Measurements from ENCODE around the gene SCAF4.
"Not testable (repeated sequence)": the region's sequence is repeated elsewhere in the genome, so short reads cannot be mapped to it uniquely, and the experiment has no call there.

SCAF4 gene

DNA sequence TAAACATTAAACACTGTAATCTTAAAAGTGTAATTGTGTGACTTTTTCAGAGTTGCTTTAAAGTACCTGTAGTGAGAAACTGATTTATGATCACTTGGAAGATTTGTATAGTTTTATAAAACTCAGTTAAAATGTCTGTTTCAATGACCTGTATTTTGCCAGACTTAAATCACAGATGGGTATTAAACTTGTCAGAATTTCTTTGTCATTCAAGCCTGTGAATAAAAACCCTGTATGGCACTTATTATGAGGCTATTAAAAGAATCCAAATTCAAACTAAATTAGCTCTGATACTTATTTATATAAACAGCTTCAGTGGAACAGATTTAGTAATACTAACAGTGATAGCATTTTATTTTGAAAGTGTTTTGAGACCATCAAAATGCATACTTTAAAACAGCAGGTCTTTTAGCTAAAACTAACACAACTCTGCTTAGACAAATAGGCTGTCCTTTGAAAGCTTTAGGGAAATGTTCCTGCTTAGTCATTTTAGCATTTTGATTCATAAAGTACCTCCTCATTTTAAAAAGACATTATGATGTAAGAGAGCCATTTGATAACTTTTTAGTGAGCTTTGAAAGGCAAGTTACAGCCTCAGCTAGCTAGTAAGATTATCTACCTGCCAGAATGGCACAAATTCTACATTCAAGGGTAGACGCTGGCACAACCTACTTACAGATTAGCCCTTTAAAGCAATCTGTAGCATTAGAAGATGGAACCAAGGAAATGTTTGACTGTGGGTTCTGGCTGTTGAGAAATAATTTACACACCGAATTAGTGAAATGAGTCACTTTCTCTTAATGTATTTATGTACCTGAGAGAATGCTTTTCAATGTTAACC is 63.0 kb downstream of the SCAF4 start:
- Histone ChIP-seq H3K27me3 (no peaks in the 10 kb centered on the region), H3K9me3 (no peaks in the 10 kb centered on the region), H3K27ac (no peak overlapping the region), H3K4me3 (ENCODE audit: low read depth in 1 of 2, low read length in 1 of 2) (no peak overlapping the region), H3K36me3 (peaks cover 12% of the 10 kb centered on the region), H3K4me1 (ENCODE audit: control insufficient read depth in 1 of 2, insufficient read depth in 1 of 2, low read depth in 1 of 2, low read length in 1 of 2) (peaks cover 11 to 26% of the 10 kb centered on the region in 2 experiments)
- TF ChIP-seq, protein P1, sequence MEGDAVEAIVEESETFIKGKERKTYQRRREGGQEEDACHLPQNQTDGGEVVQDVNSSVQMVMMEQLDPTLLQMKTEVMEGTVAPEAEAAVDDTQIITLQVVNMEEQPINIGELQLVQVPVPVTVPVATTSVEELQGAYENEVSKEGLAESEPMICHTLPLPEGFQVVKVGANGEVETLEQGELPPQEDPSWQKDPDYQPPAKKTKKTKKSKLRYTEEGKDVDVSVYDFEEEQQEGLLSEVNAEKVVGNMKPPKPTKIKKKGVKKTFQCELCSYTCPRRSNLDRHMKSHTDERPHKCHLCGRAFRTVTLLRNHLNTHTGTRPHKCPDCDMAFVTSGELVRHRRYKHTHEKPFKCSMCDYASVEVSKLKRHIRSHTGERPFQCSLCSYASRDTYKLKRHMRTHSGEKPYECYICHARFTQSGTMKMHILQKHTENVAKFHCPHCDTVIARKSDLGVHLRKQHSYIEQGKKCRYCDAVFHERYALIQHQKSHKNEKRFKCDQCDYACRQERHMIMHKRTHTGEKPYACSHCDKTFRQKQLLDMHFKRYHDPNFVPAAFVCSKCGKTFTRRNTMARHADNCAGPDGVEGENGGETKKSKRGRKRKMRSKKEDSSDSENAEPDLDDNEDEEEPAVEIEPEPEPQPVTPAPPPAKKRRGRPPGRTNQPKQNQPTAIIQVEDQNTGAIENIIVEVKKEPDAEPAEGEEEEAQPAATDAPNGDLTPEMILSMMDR (IDR thresholded peaks at IDR 0.05), result no peak

DNA sequence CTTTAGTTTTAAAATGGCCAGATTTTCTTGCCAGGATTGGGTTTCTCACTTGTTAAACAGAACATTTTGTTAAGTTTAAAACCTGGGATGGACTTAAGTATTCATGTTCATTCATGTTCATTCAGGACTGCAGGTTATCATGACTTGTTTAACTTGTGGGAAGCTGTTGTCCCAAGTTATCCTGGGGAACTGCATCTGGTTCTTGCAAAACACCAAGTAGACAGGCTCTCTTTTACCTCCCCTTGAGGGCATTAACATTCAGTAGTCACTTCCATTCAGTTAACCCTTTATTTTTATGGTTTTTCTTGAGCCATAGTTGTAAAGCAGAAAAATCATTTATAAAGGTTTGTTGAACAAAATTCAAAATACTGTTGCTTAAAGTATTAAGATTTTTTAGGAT is 64.3 kb downstream of the SCAF4 start:
- Histone ChIP-seq H3K36me3 (peaks cover 12% of the 10 kb centered on the region), H3K4me1 (ENCODE audit: control insufficient read depth in 1 of 2, insufficient read depth in 1 of 2, low read depth in 1 of 2, low read length in 1 of 2) (peaks cover 11 to 21% of the 10 kb centered on the region in 2 experiments), H3K9me3 (no peaks in the 10 kb centered on the region), H3K27ac (no peak overlapping the region), H3K4me3 (ENCODE audit: low read depth in 1 of 2, low read length in 1 of 2) (no peak overlapping the region), H3K27me3 (no peaks in the 10 kb centered on the region)
- TF ChIP-seq, protein P1 (IDR thresholded peaks at IDR 0.05), result no peak

DNA sequence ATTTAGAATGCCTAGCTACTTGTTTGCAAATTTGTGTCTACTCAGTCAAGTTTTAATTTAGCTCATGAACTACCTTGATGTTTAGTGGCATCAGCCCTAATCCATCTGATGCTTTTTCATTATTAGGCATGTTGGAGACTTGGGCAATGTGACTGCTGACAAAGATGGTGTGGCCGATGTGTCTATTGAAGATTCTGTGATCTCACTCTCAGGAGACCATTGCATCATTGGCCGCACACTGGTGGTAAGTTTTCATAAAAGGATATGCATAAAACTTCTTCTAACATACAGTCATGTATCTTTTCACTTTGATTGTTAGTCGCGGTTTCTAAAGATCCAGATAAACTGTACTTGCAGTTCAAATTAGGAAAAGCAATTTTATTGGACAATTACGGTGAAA is 64.8 kb downstream of the SCAF4 start:
- Histone ChIP-seq H3K4me1 (ENCODE audit: control insufficient read depth in 1 of 2, insufficient read depth in 1 of 2, low read depth in 1 of 2, low read length in 1 of 2) (peaks cover 11 to 21% of the 10 kb centered on the region in 2 experiments), H3K9me3 (no peaks in the 10 kb centered on the region), H3K27ac (no peak overlapping the region), H3K4me3 (ENCODE audit: low read depth in 1 of 2, low read length in 1 of 2) (no peak overlapping the region), H3K36me3 (peaks cover 11% of the 10 kb centered on the region), H3K27me3 (no peaks in the 10 kb centered on the region)
- TF ChIP-seq, protein P1 (IDR thresholded peaks at IDR 0.05), result no peak

DNA sequence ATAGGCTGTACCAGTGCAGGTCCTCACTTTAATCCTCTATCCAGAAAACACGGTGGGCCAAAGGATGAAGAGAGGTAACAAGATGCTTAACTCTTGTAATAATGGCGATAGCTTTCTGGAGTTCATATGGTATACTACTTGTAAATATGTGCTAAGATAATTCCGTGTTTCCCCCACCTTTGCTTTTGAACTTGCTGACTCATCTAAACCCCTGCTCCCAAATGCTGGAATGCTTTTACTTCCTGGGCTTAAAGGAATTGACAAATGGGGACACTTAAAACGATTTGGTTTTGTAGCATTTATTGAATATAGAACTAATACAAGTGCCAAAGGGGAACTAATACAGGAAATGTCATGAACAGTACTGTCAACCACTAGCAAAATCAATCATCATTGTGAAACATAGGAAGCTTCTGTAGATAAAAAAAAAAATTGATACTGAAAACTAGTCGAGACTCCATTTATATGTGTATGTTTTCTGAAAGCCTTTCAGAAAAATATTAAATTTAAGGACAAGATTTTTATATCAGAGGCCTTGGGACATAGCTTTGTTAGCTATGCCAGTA is 65.4 kb downstream of the SCAF4 start:
- TF ChIP-seq, protein P1 (IDR thresholded peaks at IDR 0.05), result no peak
- Histone ChIP-seq H3K36me3 (peaks cover 5% of the 10 kb centered on the region), H3K4me3 (ENCODE audit: low read depth in 1 of 2, low read length in 1 of 2) (no peak overlapping the region), H3K9me3 (no peaks in the 10 kb centered on the region), H3K27me3 (no peaks in the 10 kb centered on the region), H3K4me1 (ENCODE audit: control insufficient read depth in 1 of 2, insufficient read depth in 1 of 2, low read depth in 1 of 2, low read length in 1 of 2) (peaks cover 11 to 21% of the 10 kb centered on the region in 2 experiments), H3K27ac (no peak overlapping the region)

DNA sequence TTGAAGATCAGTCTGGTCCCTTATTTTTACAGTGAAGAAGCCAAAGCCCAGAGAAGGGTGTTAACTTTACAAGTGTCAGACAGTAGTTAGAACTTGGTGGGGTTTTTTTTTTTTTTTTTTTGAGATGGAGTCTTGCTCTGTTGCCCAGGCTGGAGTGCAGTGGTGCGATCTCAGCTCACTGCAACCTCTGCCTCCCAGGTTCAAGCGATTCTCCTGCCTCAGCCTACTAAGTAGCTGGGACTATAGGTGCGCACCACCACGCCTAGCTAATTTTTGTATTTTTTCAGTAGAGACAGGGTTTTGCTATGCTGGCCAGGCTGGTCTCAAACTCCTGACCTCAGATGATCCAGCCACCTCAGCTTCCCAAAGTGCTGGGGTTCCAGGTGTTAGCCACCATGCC is 66.0 kb downstream of the SCAF4 start:
- not testable (repeated sequence) for H3K27me3 ChIP-seq; H3K4me3 ChIP-seq (ENCODE audit: low read depth in 1 of 2, low read length in 1 of 2); H3K36me3 ChIP-seq; H3K27ac ChIP-seq; H3K9me3 ChIP-seq
- peaks cover 11 to 21% of the 10 kb centered on the region in 2 experiments for H3K4me1 ChIP-seq (ENCODE audit: control insufficient read depth in 1 of 2, insufficient read depth in 1 of 2, low read depth in 1 of 2, low read length in 1 of 2)

DNA sequence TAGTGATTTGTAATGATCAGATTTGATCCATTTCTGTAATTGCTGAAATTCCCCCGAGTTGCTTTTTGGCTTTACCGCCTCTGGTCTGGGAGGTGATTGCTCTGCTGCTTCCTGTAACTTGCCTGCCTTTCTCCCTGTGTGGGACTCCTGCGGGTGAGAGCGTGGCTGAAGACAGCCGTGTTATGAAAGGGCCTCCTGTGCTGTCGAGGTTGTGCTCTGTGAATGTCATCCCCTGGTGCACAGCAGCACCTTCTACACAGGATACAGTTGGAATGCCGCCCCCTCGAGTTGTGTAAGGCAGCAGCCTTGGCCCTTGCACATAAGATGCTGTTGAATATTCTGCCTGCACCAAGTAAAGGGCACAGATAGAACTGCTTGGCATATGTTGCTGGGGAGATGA is 66.5 kb downstream of the SCAF4 start:
- TF ChIP-seq, protein P1 (IDR thresholded peaks at IDR 0.05), result no peak
- Histone ChIP-seq H3K36me3 (no peaks in the 10 kb centered on the region), H3K27me3 (peaks cover 11% of the 10 kb centered on the region), H3K9me3 (no peaks in the 10 kb centered on the region), H3K4me1 (ENCODE audit: control insufficient read depth in 1 of 2, insufficient read depth in 1 of 2, low read depth in 1 of 2, low read length in 1 of 2) (peaks cover 14 to 24% of the 10 kb centered on the region in 2 experiments), H3K4me3 (ENCODE audit: low read depth in 1 of 2, low read length in 1 of 2) (no peak overlapping the region), H3K27ac (no peak overlapping the region)

Measured in neutrophil (primary cell).